GM21423 (cell line): ENCODE results near the gene SMARCAD1.
"Not testable (repeated sequence)": the region's sequence is repeated elsewhere in the genome, so short reads cannot be mapped to it uniquely, and the experiment has no call there.

ENCODE experiments used
- ATAC-seq: cut with Tn5 transposase; IDR thresholded peaks from one replicate; pipeline ENCODE4 v1.9.1; 2021; ENCODE audit warnings: mild to moderate bottlenecking, moderate library complexity; ENCODE audit not compliant: unreplicated experiment

SMARCAD1 gene

GRCh38 chr4:94290245-94290644 lies 82.6 kb downstream of the SMARCAD1 start:
- no peak for ATAC-seq

GRCh38 chr4:94293981-94294380 lies 86.3 kb downstream of the SMARCAD1 start:
- ATAC-seq = not testable (repeated sequence)

- ATAC-seq = not testable (repeated sequence)
Measured at GRCh38 chr4:94295473-94295872, 87.8 kb downstream of the SMARCAD1 start.

- ATAC-seq = no peak
Measured at GRCh38 chr4:94298725-94299252, 91.1 kb downstream of the SMARCAD1 start.

- no peak for ATAC-seq
Measured at GRCh38 chr4:94302191-94302590, 94.5 kb downstream of the SMARCAD1 start.

GRCh38 chr4:94304365-94304971 lies 96.8 kb downstream of the SMARCAD1 start:
- ATAC-seq = no peak

GRCh38 chr4:94305466-94306225 lies 98.0 kb downstream of the SMARCAD1 start:
- ATAC-seq = no peak

GRCh38 chr4:94306713-94307112 lies 99.0 kb downstream of the SMARCAD1 start:
- no peak for ATAC-seq

- no peak for ATAC-seq
Measured at GRCh38 chr4:94307231-94307871, 99.7 kb downstream of the SMARCAD1 start.

- not testable (repeated sequence) for ATAC-seq
Measured at GRCh38 chr4:94319927-94320326, 112.3 kb downstream of the SMARCAD1 start.

GRCh38 chr4:94325835-94326234 lies 118.2 kb downstream of the SMARCAD1 start:
- ATAC-seq = no peak

GRCh38 chr4:94329933-94330332 lies 122.3 kb downstream of the SMARCAD1 start:
- ATAC-seq = no peak

- ATAC-seq = no peak
Measured at GRCh38 chr4:94332983-94333590, 125.4 kb downstream of the SMARCAD1 start.

GRCh38 chr4:94333866-94334265 lies 126.2 kb downstream of the SMARCAD1 start:
- ATAC-seq = no peak

GRCh38 chr4:94334476-94334875 lies 126.8 kb downstream of the SMARCAD1 start:
- ATAC-seq = no peak

GRCh38 chr4:94334962-94335361 lies 127.3 kb downstream of the SMARCAD1 start:
- no peak for ATAC-seq

GRCh38 chr4:94336303-94336702 lies 128.6 kb downstream of the SMARCAD1 start:
- no peak for ATAC-seq

- not testable (repeated sequence) for ATAC-seq
Measured at GRCh38 chr4:94336791-94337190, 129.1 kb downstream of the SMARCAD1 start.

- peak; percentile 55 for ATAC-seq
Measured at GRCh38 chr4:94338681-94339351, 131.2 kb downstream of the SMARCAD1 start.

GRCh38 chr4:94339779-94340178 lies 132.1 kb downstream of the SMARCAD1 start:
- no peak for ATAC-seq
